ENCODE results near the gene LRRC10. TPM values are rescaled to one million over a fixed set of nuclear protein-coding genes. Genes with fewer than 3 reads are reported as not detected.

The LRRC10 gene
- total RNA-seq, 1 donor from 2014 or later = not detected

DNA sequence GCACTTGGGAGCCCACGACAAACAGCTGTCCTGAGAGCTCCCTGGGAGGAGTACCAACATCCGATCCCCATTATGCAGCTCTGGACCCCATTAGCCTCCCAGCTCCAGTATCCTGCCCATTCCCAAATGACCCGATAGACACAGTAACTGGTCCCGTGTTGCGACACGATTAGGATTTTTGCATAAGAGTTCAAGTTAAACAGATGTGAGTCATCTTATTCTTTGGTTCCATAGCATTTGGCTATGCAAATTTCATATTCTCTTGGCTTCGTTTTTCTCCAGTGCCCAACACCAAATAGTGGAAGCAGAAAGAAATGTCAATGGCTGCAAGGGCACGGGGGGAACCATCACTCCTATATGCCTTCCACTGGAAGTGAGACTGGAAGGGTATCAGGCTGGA is 43.0 kb upstream of the LRRC10 start:
- Mint-ChIP-seq H3K36me3 (no peaks in the 10 kb centered on the region), H3K27me3 (no peaks in the 10 kb centered on the region), H3K9me3 (no peaks in the 10 kb centered on the region), H3K4me3 (no peak overlapping the region), H3K4me1 (ENCODE audit: unreplicated experiment) (peaks cover 12% of the 10 kb centered on the region), H3K27ac (no peak overlapping the region)
- DNase-seq (ENCODE audit: extremely low spot score, unreplicated experiment) = no peak
- no peak for TF ChIP-seq CTCF (conservative IDR thresholded peaks at IDR 0.05)

DNA sequence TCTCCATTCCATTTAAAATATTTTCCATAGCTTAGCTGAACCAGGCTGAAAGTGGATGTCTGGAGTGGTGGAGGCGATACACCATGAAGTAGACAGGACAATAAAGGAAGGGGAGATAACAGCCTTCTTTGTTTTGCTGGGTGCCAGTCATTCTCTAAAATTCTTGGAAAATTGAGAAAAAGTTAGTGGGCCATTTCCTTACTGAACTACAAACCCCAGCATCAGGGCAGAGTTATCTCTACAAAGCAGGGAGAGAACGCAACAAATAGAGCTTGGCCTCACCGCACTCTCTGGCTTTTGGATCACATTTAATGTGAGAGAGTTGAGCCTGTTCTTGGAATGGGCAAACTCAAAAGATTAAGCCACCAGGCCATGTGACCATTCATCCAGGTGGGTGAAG is 41.2 kb upstream of the LRRC10 start:
- Mint-ChIP-seq H3K27ac (no peak overlapping the region), H3K36me3 (no peaks in the 10 kb centered on the region)

GRCh38 chr12:69649529-69649928 is 38.8 kb upstream of the LRRC10 start:
- Mint-ChIP-seq H3K27me3 (peaks cover 3% of the 10 kb centered on the region), H3K27ac (no peak overlapping the region), H3K4me3 (no peak overlapping the region), H3K36me3 (no peaks in the 10 kb centered on the region), H3K9me3 (no peaks in the 10 kb centered on the region), H3K4me1 (ENCODE audit: unreplicated experiment) (peaks cover 5% of the 10 kb centered on the region)
- DNase-seq (ENCODE audit: extremely low spot score, unreplicated experiment) = no peak
- no peak for TF ChIP-seq CTCF (conservative IDR thresholded peaks at IDR 0.05)

More for the DNA sequence above, 41.2 kb upstream of the LRRC10 start:
- peaks cover 3% of the 10 kb centered on the region for H3K27me3 Mint-ChIP-seq
- peaks cover 5% of the 10 kb centered on the region for H3K4me1 Mint-ChIP-seq (ENCODE audit: unreplicated experiment)
- no peak overlapping the region for H3K4me3 Mint-ChIP-seq
- TF ChIP-seq CTCF (conservative IDR thresholded peaks at IDR 0.05) = no peak
- DNase-seq (ENCODE audit: extremely low spot score, unreplicated experiment) = no peak
- no peaks in the 10 kb centered on the region for H3K9me3 Mint-ChIP-seq

- no peak overlapping the region for H3K27ac Mint-ChIP-seq
- no peak overlapping the region for H3K4me3 Mint-ChIP-seq
- no peak for DNase-seq (ENCODE audit: extremely low spot score, unreplicated experiment)
- no peaks in the 10 kb centered on the region for H3K36me3 Mint-ChIP-seq
- H3K9me3 Mint-ChIP-seq = no peaks in the 10 kb centered on the region
- H3K4me1 Mint-ChIP-seq (ENCODE audit: unreplicated experiment) = peaks cover 5% of the 10 kb centered on the region
- TF ChIP-seq CTCF (conservative IDR thresholded peaks at IDR 0.05) = no peak
- peaks cover 3% of the 10 kb centered on the region for H3K27me3 Mint-ChIP-seq
Observed at GRCh38 chr12:69648476-69648875, 37.8 kb upstream of the LRRC10 start.

- DNase-seq (ENCODE audit: extremely low spot score, unreplicated experiment) = no peak
- H3K27me3 Mint-ChIP-seq = peaks cover 3% of the 10 kb centered on the region
- no peak overlapping the region for H3K27ac Mint-ChIP-seq
- H3K4me1 Mint-ChIP-seq (ENCODE audit: unreplicated experiment) = peaks cover 5% of the 10 kb centered on the region
- no peaks in the 10 kb centered on the region for H3K36me3 Mint-ChIP-seq
- no peak overlapping the region for H3K4me3 Mint-ChIP-seq
- TF ChIP-seq CTCF (conservative IDR thresholded peaks at IDR 0.05) = no peak
- H3K9me3 Mint-ChIP-seq = no peaks in the 10 kb centered on the region
Observed at GRCh38 chr12:69647178-69647577, 36.5 kb upstream of the LRRC10 start.

GRCh38 chr12:69645031-69645430 is 34.3 kb upstream of the LRRC10 start:
- Mint-ChIP-seq H3K4me1 (ENCODE audit: unreplicated experiment) (no peaks in the 10 kb centered on the region), H3K9me3 (no peaks in the 10 kb centered on the region), H3K27ac (no peak overlapping the region), H3K27me3 (peaks cover 3% of the 10 kb centered on the region), H3K36me3 (no peaks in the 10 kb centered on the region), H3K4me3 (no peak overlapping the region)
- TF ChIP-seq CTCF (conservative IDR thresholded peaks at IDR 0.05) = no peak
- no peak for DNase-seq (ENCODE audit: extremely low spot score, unreplicated experiment)
